Mammary epithelial cell (primary cell): ENCODE data around the gene RTKN2.

Source experiments
- CTCF ChIP-seq, 2 donors: IDR thresholded peaks in 1 of 2; conservative IDR thresholded peaks in 1 of 2; 2 replicates each; pipeline ENCODE4 v1.5.1; 2011 to 2012; ENCODE audit warnings: inconsistent platforms in 2 of 2, low read length in 2 of 2, mild to moderate bottlenecking in 2 of 2, control low read depth in 1 of 2, low read depth in 1 of 2; ENCODE audit not compliant: insufficient read depth in 1 of 2; ENCODE audit errors: extremely low read depth in 1 of 2
- EZH2 ChIP-seq: IDR thresholded peaks from 2 replicates; pipeline ENCODE4 v1.6.1; 2012; ENCODE audit warnings: low read length, inconsistent platforms, borderline replicate concordance

GRCh38 chr10:62163024-62163423, 105.6 kb downstream of the RTKN2 start:
- TF ChIP-seq CTCF (conservative IDR thresholded peaks at IDR 0.05 in 1 of 2, IDR thresholded peaks at IDR 0.05 in 1 of 2; ENCODE audit: extremely low read depth in 1 of 2, insufficient read depth in 1 of 2, low read depth in 1 of 2, low read length in 2 of 2) (no peak), EZH2 (no peak)
